H1 (cell line): ENCODE measurements around the gene ITGB1BP1. TPM values are rescaled to one million over a fixed set of nuclear protein-coding genes. Genes with fewer than 3 reads are reported as not detected.

Source experiments
- CTCF ChIA-PET: fragments of 300-600 bp; sonication (Branson Sonifier 250); formaldehyde crosslinking; loops from one replicate; lab custom pipeline; 2021; ENCODE audit not compliant: partially characterized antibody; lab: Charles Lee
- POLR2A ChIA-PET: fragments of 300-600 bp; sonication (Branson Sonifier 250); formaldehyde crosslinking; loops from one replicate; lab custom pipeline; 2021; ENCODE audit warnings: inconsistent platforms; ENCODE audit not compliant: partially characterized antibody; lab: Charles Lee
- DNase-seq, 2 experiments: peaks; one replicate each; pipeline versions ENCODE4 v3.0.0 to v3.0.0-alpha.2; 2010 to 2022; ENCODE audit warnings: low spot score in 2 of 2, low read depth in 1 of 2, mixed read lengths in 1 of 2
- FAIRE-seq: peaks from 2 replicates; lab custom pipeline; 2011; peaks lifted over from hg19 to GRCh38; lab: Jason Lieb, UNC
- H2AFZ ChIP-seq: 2 replicates; pipeline ENCODE4 v1.8.1; 2012; ENCODE audit warnings: low read length, inconsistent platforms
- H2AK5ac ChIP-seq: 2 replicates; pipeline ENCODE4 v1.6.1; 2013; ENCODE audit warnings: low read depth, low read length
- H2BK120ac ChIP-seq: replicated peaks from 2 replicates; pipeline ENCODE3; 2013; ENCODE audit warnings: low read depth, low read length, inconsistent platforms
- H2BK12ac ChIP-seq: 2 replicates; pipeline ENCODE4 v1.6.1; 2013; ENCODE audit warnings: low read depth, low read length
- H2BK15ac ChIP-seq: 2 replicates; pipeline ENCODE4 v1.6.1; 2013; ENCODE audit warnings: low read length
- H2BK20ac ChIP-seq: 2 replicates; pipeline ENCODE4 v1.6.1; 2013; ENCODE audit warnings: low read length
- H2BK5ac ChIP-seq: 2 replicates; pipeline ENCODE4 v1.6.1; 2013; ENCODE audit warnings: low read depth, low read length
- H3K14ac ChIP-seq: 2 replicates; pipeline ENCODE4 v1.6.1; 2013; ENCODE audit warnings: inconsistent platforms; ENCODE audit not compliant: insufficient read length
- H3K18ac ChIP-seq: 2 replicates; pipeline ENCODE4 v1.6.1; 2013; ENCODE audit warnings: low read length; ENCODE audit errors: extremely low read depth
- H3K23ac ChIP-seq: 2 replicates; pipeline ENCODE4 v1.6.1; 2013; ENCODE audit warnings: inconsistent platforms; ENCODE audit not compliant: insufficient read length
- H3K23me2 ChIP-seq: 2 replicates; pipeline ENCODE4 v1.6.1; 2013; ENCODE audit warnings: low read depth, low read length
- H3K27ac ChIP-seq: 2 replicates; pipeline ENCODE4 v1.6.1; 2011; ENCODE audit warnings: low read depth, low read length, inconsistent platforms
- H3K27me3 ChIP-seq, 4 experiments: replicated peaks in 1 of 4; 1 replicate in 1 of 4; 2 replicates in 3 of 4; pipeline versions ENCODE4 v1.6.1 to v1.8.1; 2011 to 2013; ENCODE audit warnings: low read length in 3 of 4, mild to moderate bottlenecking in 3 of 4, inconsistent platforms in 2 of 4, mixed read lengths in 2 of 4, moderate library complexity in 1 of 4; ENCODE audit not compliant: control insufficient read depth in 3 of 4, insufficient read depth in 3 of 4; ENCODE audit errors: extremely low read depth in 1 of 4
- H3K36me3 ChIP-seq, 4 experiments: 2 replicates each; pipeline versions ENCODE4 v1.6.1 to v1.8.1; 2011 to 2013; ENCODE audit warnings: mild to moderate bottlenecking in 4 of 4, low read length in 3 of 4, moderate library complexity in 2 of 4, control low read depth in 1 of 4, inconsistent platforms in 1 of 4; ENCODE audit not compliant: insufficient read depth in 4 of 4, control insufficient read depth in 2 of 4
- H3K4ac ChIP-seq: replicated peaks from 2 replicates; pipeline ENCODE3; 2013; ENCODE audit warnings: low read length, low read depth, mixed read lengths, inconsistent platforms; ENCODE audit not compliant: insufficient read length
- H3K4me1 ChIP-seq, 4 experiments: replicated peaks in 1 of 4; 1 replicate in 1 of 4; 2 replicates in 3 of 4; pipeline versions ENCODE4 v1.6.1 to v1.8.1; 2011 to 2013; ENCODE audit warnings: low read length in 3 of 4, inconsistent platforms in 2 of 4, mixed read lengths in 1 of 4; ENCODE audit not compliant: insufficient read depth in 4 of 4, control insufficient read depth in 3 of 4
- H3K4me2 ChIP-seq, 2 experiments: 2 replicates each; pipeline versions ENCODE4 v1.6.1 to v1.8.1; 2011 to 2013; ENCODE audit warnings: low read depth in 2 of 2, low read length in 2 of 2, control low read depth in 1 of 2, inconsistent platforms in 1 of 2, mild to moderate bottlenecking in 1 of 2; ENCODE audit not compliant: insufficient read depth in 1 of 2
- H3K4me3 ChIP-seq, 4 experiments: fragments of 200-600, 300-600 bp in 1 of 4; sonication (generic), shearing (Covaris generic), sonication (Bioruptor Twin) in 1 of 4; 2 replicates each; pipeline versions ENCODE4 v1.5.1 to v1.8.1; 2011 to 2016; ENCODE audit warnings: low read length in 4 of 4, low read depth in 3 of 4, control low read depth in 2 of 4, inconsistent platforms in 2 of 4, mild to moderate bottlenecking in 2 of 4, mixed read lengths in 1 of 4, moderate library complexity in 1 of 4; ENCODE audit not compliant: insufficient read depth in 2 of 4; ENCODE audit errors: extremely low read depth in 1 of 4
- H3K56ac ChIP-seq: replicated peaks from 2 replicates; pipeline ENCODE3; 2013; ENCODE audit warnings: low read depth, mild to moderate bottlenecking, mixed read lengths, low read length, inconsistent platforms; ENCODE audit not compliant: insufficient read length
- H3K79me1 ChIP-seq: 2 replicates; pipeline ENCODE4 v1.6.1; 2013; ENCODE audit warnings: low read depth, low read length, control low read depth
- H3K79me2 ChIP-seq, 2 experiments: 2 replicates each; pipeline versions ENCODE4 v1.6.1 to v1.8.1; 2012 to 2013; ENCODE audit warnings: low read length in 2 of 2, mild to moderate bottlenecking in 2 of 2, inconsistent platforms in 1 of 2; ENCODE audit not compliant: insufficient read depth in 2 of 2, control insufficient read depth in 1 of 2
- H3K9ac ChIP-seq, 4 experiments: replicated peaks in 1 of 4; 1 replicate in 1 of 4; 2 replicates in 3 of 4; pipeline versions ENCODE4 v1.6.1 to v1.8.1; 2011 to 2013; ENCODE audit warnings: low read depth in 3 of 4, low read length in 3 of 4, control low read depth in 2 of 4, mild to moderate bottlenecking in 2 of 4, moderate library complexity in 2 of 4, inconsistent platforms in 1 of 4; ENCODE audit errors: extremely low read depth in 1 of 4
- H3K9me3 ChIP-seq, 2 experiments: 2 replicates each; pipeline versions ENCODE4 v1.6.1 to v1.8.1; 2012 to 2013; ENCODE audit warnings: mild to moderate bottlenecking in 2 of 2, moderate library complexity in 2 of 2, control low read depth in 1 of 2, inconsistent platforms in 1 of 2, low read depth in 1 of 2, low read length in 1 of 2, mixed read lengths in 1 of 2; ENCODE audit not compliant: insufficient read depth in 2 of 2
- H4K20me1 ChIP-seq, 2 experiments: replicated peaks in 1 of 2; 2 replicates each; pipeline versions ENCODE3 to v1.8.1; 2011 to 2013; ENCODE audit warnings: inconsistent platforms in 2 of 2, low read length in 2 of 2, mild to moderate bottlenecking in 1 of 2; ENCODE audit not compliant: insufficient read depth in 2 of 2, control insufficient read depth in 1 of 2
- H4K5ac ChIP-seq: 2 replicates; pipeline ENCODE4 v1.6.1; 2013; ENCODE audit warnings: low read length, low read depth, mixed read lengths, inconsistent platforms; ENCODE audit not compliant: insufficient read length
- H4K8ac ChIP-seq: 2 replicates; pipeline ENCODE4 v1.8.0; 2013; ENCODE audit warnings: mild to moderate bottlenecking, moderate library complexity, low read length, inconsistent platforms; ENCODE audit not compliant: insufficient read depth; ENCODE audit errors: extremely low read depth
- H4K91ac ChIP-seq: replicated peaks from 2 replicates; pipeline ENCODE3; 2013; ENCODE audit warnings: low read length, mixed read lengths, inconsistent platforms; ENCODE audit not compliant: insufficient read length
- NANOG ChIP-seq: IDR thresholded peaks from 2 replicates; pipeline ENCODE4 v1.6.1; 2011; ENCODE audit warnings: low read length, low read depth, mild to moderate bottlenecking, inconsistent platforms; ENCODE audit not compliant: insufficient read depth, poor library complexity, severe bottlenecking
- SAP30 ChIP-seq: fragments of 300-600 bp; sonication (generic); IDR thresholded peaks from 2 replicates; pipeline ENCODE4 v1.7.1; 2012; ENCODE audit warnings: low read length, moderate library complexity, mild to moderate bottlenecking, inconsistent platforms; ENCODE audit not compliant: insufficient read depth, insufficient replicate concordance
- SIN3A ChIP-seq, 2 experiments: IDR thresholded peaks in 1 of 2; conservative IDR thresholded peaks in 1 of 2; 2 replicates each; pipeline ENCODE4 v1.6.1; 2011 to 2012; ENCODE audit warnings: low read length in 2 of 2, improper control_type of control experiment in 1 of 2, low read depth in 1 of 2, mild to moderate bottlenecking in 1 of 2
- SIRT6 ChIP-seq: IDR thresholded peaks from one replicate; pipeline ENCODE4 v1.7.1; 2012; ENCODE audit warnings: low read length, inconsistent platforms
- WGBS, 2 experiments: shearing (Covaris generic) in 1 of 2; methylation state at CpG; one replicate each; pipeline versions ENCODE4 v1.1.6 to v1.1.7; 2013 to 2015; ENCODE audit warnings: low lambda C conversion rate in 2 of 2, mixed read lengths in 2 of 2, inconsistent platforms in 1 of 2, low coverage in 1 of 2, missing lambda C conversion rate in 1 of 2; ENCODE audit not compliant: insufficient replicate concordance in 2 of 2, insufficient coverage in 1 of 2, insufficient read length in 1 of 2; ENCODE audit errors: extremely low coverage in 1 of 2, missing lambda C conversion rate in 1 of 2; 5-methylcytosine and 5-hydroxymethylcytosine counted together
- polyA plus RNA-seq, 7 experiments: library from polyadenylated mRNA; depleted of rRNA in 3 of 7; stranded (reverse) in 5 of 7; unstranded in 2 of 7; fragments of >200 nt in 5 of 7; fragments of 200-250 nt in 2 of 7; gene quantifications; 1 replicate in 5 of 7; 2 replicates in 1 of 7; 4 replicates in 1 of 7; pipeline versions ENCODE4 v1.2.1 to v1.2.3, GENCODE V29; 2011 to 2013; ENCODE audit warnings: missing spikeins in 2 of 7, mixed read lengths in 2 of 7
- total RNA-seq: library from RNA; stranded (reverse); fragmentation: NEBNext Ultra II Directional; extraction: Animal tissue kit (Norgen Biotek cat#: 25700); gene quantifications from 2 replicates; pipeline ENCODE4 v1.2.1, GENCODE V29; 2021

Gene ITGB1BP1
- total and polyA plus RNA-seq, 2 of the 8 experiments (the other 6 are each of a cell fraction or from before 2014, with no cell fraction given) = 16.1 to 45.4 TPM

GRCh38 chr2:9410108-9410507 lies 13.2 kb downstream of the ITGB1BP1 start:
- TF ChIP-seq SIN3A (conservative IDR thresholded peaks at IDR 0.05 in 1 of 2, IDR thresholded peaks at IDR 0.05 in 1 of 2; ENCODE audit: low read depth in 1 of 2, low read length in 2 of 2) (no peak), SIRT6 (no peak), NANOG (no peak), SAP30 (no peak)

More at GRCh38 chr2:9410108-9410507, 13.2 kb downstream of the ITGB1BP1 start:
- H3K4me2 ChIP-seq = no peak overlapping the region
- H3K4me3 ChIP-seq = no peak overlapping the region
- H3K79me2 ChIP-seq = no peaks in the 10 kb centered on the region
- no peak for FAIRE-seq
- no peaks in the 10 kb centered on the region for H4K20me1 ChIP-seq
- POLR2A ChIA-PET = no interaction called here
- no peaks in the 10 kb centered on the region for H3K79me1 ChIP-seq
- no peak overlapping the region for H2BK20ac ChIP-seq
- CTCF ChIA-PET = no interaction called here
- H3K18ac ChIP-seq = no peak overlapping the region
- H3K23me2 ChIP-seq = no peaks in the 10 kb centered on the region
- no peak overlapping the region for H3K14ac ChIP-seq
- no peak overlapping the region for H2BK120ac ChIP-seq
- no peak overlapping the region for H3K9ac ChIP-seq
- 100% methylated on average over 3 of the region's 3 CpGs; no CpG with 5 or more reads in 1 of the 2 experiments for WGBS, 2 experiments
- no peak overlapping the region for H4K5ac ChIP-seq
- no peak overlapping the region for H3K56ac ChIP-seq
- H2AFZ ChIP-seq = no peak overlapping the region
- H3K27ac ChIP-seq = no peak overlapping the region
- H4K8ac ChIP-seq = no peak overlapping the region
- H3K4ac ChIP-seq = no peak overlapping the region
- H3K4me1 ChIP-seq = no peaks in the 10 kb centered on the region
- H2BK12ac ChIP-seq = no peak overlapping the region
- peaks cover 0 to 3% (median 0%) of the 10 kb centered on the region in 4 experiments; a peak in 2 of 8 replicates for H3K36me3 ChIP-seq
- no peak overlapping the region for H2BK15ac ChIP-seq
- H4K91ac ChIP-seq = no peak overlapping the region
- no peak overlapping the region for H2AK5ac ChIP-seq
- H2BK5ac ChIP-seq = no peak overlapping the region
- H3K27me3 ChIP-seq = no peaks in the 10 kb centered on the region
- H3K9me3 ChIP-seq = no peaks in the 10 kb centered on the region
- DNase-seq = no peak
- H3K23ac ChIP-seq = no peak overlapping the region
